ENCODE measurements around the gene C5orf22. TPM values are rescaled to one million over a fixed set of nuclear protein-coding genes. Genes with fewer than 3 reads are reported as not detected.
"Not testable (repeated sequence)": the region's sequence is repeated elsewhere in the genome, so short reads cannot be mapped to it uniquely, and the experiment has no call there.

The C5orf22 gene
- polyA plus RNA-seq, 2 of the 4 experiments (the other 2 are of a cell fraction): 12.8 to 29.4 TPM

DNA sequence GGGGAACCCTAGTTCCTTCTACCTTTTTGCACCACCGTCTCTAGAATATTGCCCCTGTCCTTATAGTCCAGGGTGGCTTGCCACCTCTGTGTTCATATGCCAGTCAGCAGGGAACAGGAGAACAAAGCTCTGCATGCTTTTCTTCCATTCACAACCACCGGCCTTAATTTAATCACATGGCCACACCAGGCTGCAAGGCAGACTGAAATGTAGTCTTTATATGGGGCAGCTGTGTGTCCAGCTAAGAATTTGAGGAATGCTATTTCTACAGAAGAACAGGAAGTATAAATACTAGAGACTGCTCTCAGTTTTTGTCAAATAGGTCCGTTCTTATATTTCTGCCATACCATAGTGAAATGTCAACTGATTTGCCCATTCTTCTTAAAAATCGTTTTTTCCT is 5.8 kb downstream of the C5orf22 start:
- H3K9me3 ChIP-seq: no peaks in the 10 kb centered on the region
- no peak overlapping the region for H3K27ac ChIP-seq
- no peak overlapping the region for H3K4me2 ChIP-seq
- no peak for TF ChIP-seq TP53 (CRISPR knock-in tag; IDR thresholded peaks at IDR 0.05)
- 72% methylated on average over 4 of the region's 4 CpGs for WGBS (ENCODE audit: missing lambda C conversion rate)
- no peak overlapping the region for H3K4me3 ChIP-seq
- no peak for ATAC-seq
- H3K4me1 ChIP-seq: peaks cover 10% of the 10 kb centered on the region
- FAIRE-seq: no peak
- POLR2A ChIA-PET: no interaction called here
- no peak for DNase-seq (ENCODE audit: low read depth in 1 of 2, low spot score in 1 of 2)
- CTCF ChIA-PET: no interaction called here

DNA sequence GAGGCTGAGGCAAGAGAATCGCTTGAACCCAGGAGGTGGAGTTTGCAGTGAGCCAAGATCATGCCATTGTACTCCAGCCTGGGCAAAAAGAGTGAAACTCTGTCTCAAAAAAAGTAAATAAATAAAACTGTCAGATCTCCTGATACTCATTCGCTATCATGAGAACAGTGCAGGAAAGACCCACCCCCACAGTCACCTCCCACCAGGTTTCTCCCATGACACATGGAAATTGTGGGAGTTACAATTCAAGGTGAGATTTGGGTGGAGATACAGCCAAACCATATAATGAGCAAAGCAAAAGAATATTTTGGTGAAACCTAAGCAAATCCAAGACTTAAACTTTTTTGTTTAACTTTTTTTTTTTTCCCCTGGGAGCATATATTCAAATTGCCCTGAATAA is 17.0 kb downstream of the C5orf22 start:
- FAIRE-seq; ATAC-seq; H3K27ac ChIP-seq; H3K4me3 ChIP-seq; H3K9me3 ChIP-seq; H3K4me1 ChIP-seq; CTCF ChIA-PET; DNase-seq (ENCODE audit: low read depth in 1 of 2, low spot score in 1 of 2); POLR2A ChIA-PET; H3K4me2 ChIP-seq: not testable (repeated sequence)
- WGBS (ENCODE audit: missing lambda C conversion rate): 96% methylated on average over 2 of the region's 2 CpGs

DNA sequence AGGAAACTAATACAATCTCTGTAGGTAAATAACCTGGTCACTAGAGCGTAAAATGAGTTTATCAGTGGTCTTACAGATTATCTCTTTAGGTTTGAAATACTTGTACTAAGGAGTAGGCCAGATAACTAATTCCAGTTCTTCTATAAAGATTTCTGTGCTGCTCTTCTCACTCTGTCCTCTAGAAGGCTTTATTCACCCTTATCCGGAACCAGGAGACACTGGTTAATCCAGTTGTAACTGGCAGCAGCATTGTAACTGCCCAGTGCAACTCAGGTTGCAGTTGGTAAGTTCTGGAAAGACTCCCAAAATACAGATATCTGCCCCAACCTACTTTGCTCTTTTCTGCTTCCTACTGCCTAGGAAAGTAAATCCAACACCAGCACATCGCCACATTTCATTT is 19.8 kb downstream of the C5orf22 start:
- TF ChIP-seq, protein P1, sequence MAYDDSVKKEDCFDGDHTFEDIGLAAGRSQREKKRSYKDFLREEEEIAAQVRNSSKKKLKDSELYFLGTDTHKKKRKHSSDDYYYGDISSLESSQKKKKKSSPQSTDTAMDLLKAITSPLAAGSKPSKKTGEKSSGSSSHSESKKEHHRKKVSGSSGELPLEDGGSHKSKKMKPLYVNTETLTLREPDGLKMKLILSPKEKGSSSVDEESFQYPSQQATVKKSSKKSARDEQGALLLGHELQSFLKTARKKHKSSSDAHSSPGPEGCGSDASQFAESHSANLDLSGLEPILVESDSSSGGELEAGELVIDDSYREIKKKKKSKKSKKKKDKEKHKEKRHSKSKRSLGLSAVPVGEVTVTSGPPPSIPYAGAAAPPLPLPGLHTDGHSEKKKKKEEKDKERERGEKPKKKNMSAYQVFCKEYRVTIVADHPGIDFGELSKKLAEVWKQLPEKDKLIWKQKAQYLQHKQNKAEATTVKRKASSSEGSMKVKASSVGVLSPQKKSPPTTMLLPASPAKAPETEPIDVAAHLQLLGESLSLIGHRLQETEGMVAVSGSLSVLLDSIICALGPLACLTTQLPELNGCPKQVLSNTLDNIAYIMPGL (CRISPR knock-in tag; IDR thresholded peaks at IDR 0.05; ENCODE audit: borderline replicate concordance): no peak
- TF ChIP-seq ZSCAN20 (CRISPR knock-in tag; IDR thresholded peaks at IDR 0.05): no peak
- no peak for TF ChIP-seq PHF8 (IDR thresholded peaks at IDR 0.05; ENCODE audit: borderline replicate concordance, low read depth)
- no peak for TF ChIP-seq MAZ (IDR thresholded peaks at IDR 0.05; ENCODE audit: borderline replicate concordance, low read depth, low read length)
- TF ChIP-seq HEYL (CRISPR knock-in tag; IDR thresholded peaks at IDR 0.05): no peak
- TF ChIP-seq ZFP36 (IDR thresholded peaks at IDR 0.05; ENCODE audit: borderline replicate concordance, partially characterized antibody): no peak
- no peak for TF ChIP-seq RFX5 (IDR thresholded peaks at IDR 0.05)
- no peak for TF ChIP-seq FOXS1 (CRISPR knock-in tag; IDR thresholded peaks at IDR 0.05)
- TF ChIP-seq CEBPB (IDR thresholded peaks at IDR 0.05): no peak
- TF ChIP-seq HDAC2 (IDR thresholded peaks at IDR 0.05): no peak
- TF ChIP-seq ESRRA (IDR thresholded peaks at IDR 0.05; ENCODE audit: borderline replicate concordance, low read length): no peak
- TF ChIP-seq RAD21 (conservative IDR thresholded peaks at IDR 0.05 in 1 of 2, IDR thresholded peaks at IDR 0.05 in 1 of 2): no peak
- no peak for TF ChIP-seq CBX8 (IDR thresholded peaks at IDR 0.05)
- TF ChIP-seq MYC (IDR thresholded peaks at IDR 0.05; ENCODE audit: borderline replicate concordance, low read length): no peak
- TF ChIP-seq, protein P2, sequence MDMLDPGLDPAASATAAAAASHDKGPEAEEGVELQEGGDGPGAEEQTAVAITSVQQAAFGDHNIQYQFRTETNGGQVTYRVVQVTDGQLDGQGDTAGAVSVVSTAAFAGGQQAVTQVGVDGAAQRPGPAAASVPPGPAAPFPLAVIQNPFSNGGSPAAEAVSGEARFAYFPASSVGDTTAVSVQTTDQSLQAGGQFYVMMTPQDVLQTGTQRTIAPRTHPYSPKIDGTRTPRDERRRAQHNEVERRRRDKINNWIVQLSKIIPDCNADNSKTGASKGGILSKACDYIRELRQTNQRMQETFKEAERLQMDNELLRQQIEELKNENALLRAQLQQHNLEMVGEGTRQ (IDR thresholded peaks at IDR 0.05): no peak
- no peak for TF ChIP-seq HOXB13 (CRISPR knock-in tag; IDR thresholded peaks at IDR 0.05; ENCODE audit: low read depth)
- TF ChIP-seq CHD4 (IDR thresholded peaks at IDR 0.05; ENCODE audit: borderline replicate concordance): no peak
- no peak for TF ChIP-seq SREBF2 (IDR thresholded peaks at IDR 0.05)
- no peak for TF ChIP-seq MAFK (IDR thresholded peaks at IDR 0.05; ENCODE audit: partially characterized antibody)
- TF ChIP-seq SMC3 (IDR thresholded peaks at IDR 0.05): no peak
- FAIRE-seq (no peak), DNase-seq (ENCODE audit: low read depth in 1 of 2, low spot score in 1 of 2) (peak in 1 of 2 experiments; percentile 13), ATAC-seq (peak; percentile 38 to 71; a peak in 3 of 6 replicates)
- ChIA-PET CTCF (no interaction called here), POLR2A (no interaction called here)
- Histone ChIP-seq H3K4me2 (no peak overlapping the region), H3K27ac (no peak overlapping the region), H3K9me3 (no peaks in the 10 kb centered on the region), H3K4me3 (no peak overlapping the region), H3K4me1 (no peaks in the 10 kb centered on the region)
- 94% methylated on average over 3 of the region's 3 CpGs for WGBS (ENCODE audit: missing lambda C conversion rate)

All from A549 (cell line).